HUES64 (cell line): ENCODE results near the gene TDO2.

Experiments used
- H3K27ac ChIP-seq: 2 replicates; pipeline ENCODE4 v1.7.0; 2013; ENCODE audit warnings: low read depth, low read length, inconsistent platforms
- H3K27me3 ChIP-seq: 2 replicates; pipeline ENCODE4 v1.6.1; 2013; ENCODE audit warnings: mild to moderate bottlenecking, low read length; ENCODE audit not compliant: insufficient read depth
- H3K36me3 ChIP-seq: 2 replicates; pipeline ENCODE4 v1.6.1; 2013; ENCODE audit warnings: mild to moderate bottlenecking, low read length; ENCODE audit not compliant: insufficient read depth
- H3K4me1 ChIP-seq: 2 replicates; pipeline ENCODE4 v1.6.1; 2013; ENCODE audit warnings: mild to moderate bottlenecking, low read length, moderate library complexity; ENCODE audit not compliant: insufficient read depth
- H3K4me3 ChIP-seq: 2 replicates; pipeline ENCODE4 v1.5.1; 2013; ENCODE audit warnings: mild to moderate bottlenecking, low read length, moderate library complexity
- H3K9ac ChIP-seq: 2 replicates; pipeline ENCODE4 v1.6.1; 2013; ENCODE audit warnings: mild to moderate bottlenecking, low read depth, low read length
- H3K9me3 ChIP-seq: 2 replicates; pipeline ENCODE4 v1.6.1; 2013; ENCODE audit warnings: low read depth, low read length; ENCODE audit not compliant: insufficient read depth
- WGBS: fragments of 150-250, 120-280 bp; methylation state at CpG from one replicate; pipeline ENCODE4 v1.1.7; 2013; ENCODE audit warnings: missing lambda C conversion rate; 5-methylcytosine and 5-hydroxymethylcytosine counted together

TDO2 gene

GRCh38 chr4:155954118-155954685 lies 50.7 kb downstream of the TDO2 start:
- Histone ChIP-seq H3K36me3 (no peaks in the 10 kb centered on the region), H3K27me3 (no peaks in the 10 kb centered on the region), H3K4me3 (peak overlapping the region; percentile 72), H3K27ac (no peak overlapping the region), H3K4me1 (no peaks in the 10 kb centered on the region), H3K9ac (peak overlapping the region; percentile 88; the same call in 1 of the 2 replicates), H3K9me3 (no peaks in the 10 kb centered on the region)
- 89% methylated on average over 11 of the region's 11 CpGs for WGBS

- Histone ChIP-seq H3K4me3 (no peak overlapping the region), H3K9ac (no peak overlapping the region), H3K36me3 (no peaks in the 10 kb centered on the region), H3K27me3 (no peaks in the 10 kb centered on the region), H3K9me3 (no peaks in the 10 kb centered on the region), H3K27ac (no peak overlapping the region), H3K4me1 (no peaks in the 10 kb centered on the region)
- WGBS, result 99% methylated on average over 3 of the region's 4 CpGs
Observed at GRCh38 chr4:155954939-155955338, 51.4 kb downstream of the TDO2 start.

GRCh38 chr4:155956461-155956860 lies 53.0 kb downstream of the TDO2 start:
- no peaks in the 10 kb centered on the region for H3K27me3 ChIP-seq
- H3K4me1 ChIP-seq, result no peaks in the 10 kb centered on the region
- 93% methylated on average over 2 of the region's 2 CpGs for WGBS
- H3K27ac ChIP-seq, result no peak overlapping the region
- no peak overlapping the region for H3K4me3 ChIP-seq
- H3K9me3 ChIP-seq, result no peaks in the 10 kb centered on the region
- no peaks in the 10 kb centered on the region for H3K36me3 ChIP-seq
- H3K9ac ChIP-seq, result no peak overlapping the region

GRCh38 chr4:155959417-155959816 lies 55.9 kb downstream of the TDO2 start:
- WGBS, result 96% methylated on average over 4 of the region's 4 CpGs
- Histone ChIP-seq H3K27ac (no peak overlapping the region), H3K9me3 (no peaks in the 10 kb centered on the region), H3K9ac (no peak overlapping the region), H3K4me3 (no peak overlapping the region), H3K4me1 (no peaks in the 10 kb centered on the region), H3K36me3 (no peaks in the 10 kb centered on the region), H3K27me3 (no peaks in the 10 kb centered on the region)

- Histone ChIP-seq H3K4me3 (no peak overlapping the region), H3K27ac (no peak overlapping the region), H3K36me3 (no peaks in the 10 kb centered on the region), H3K9me3 (no peaks in the 10 kb centered on the region), H3K27me3 (no peaks in the 10 kb centered on the region), H3K4me1 (no peaks in the 10 kb centered on the region), H3K9ac (no peak overlapping the region)
- 94% methylated on average over 5 of the region's 5 CpGs for WGBS
Observed at GRCh38 chr4:155960522-155960921, 57.0 kb downstream of the TDO2 start.

- Histone ChIP-seq H3K4me3 (no peak overlapping the region), H3K4me1 (no peaks in the 10 kb centered on the region)
Observed at GRCh38 chr4:155961575-155961974, 58.1 kb downstream of the TDO2 start.

GRCh38 chr4:155962767-155963166 lies 59.3 kb downstream of the TDO2 start:
- H3K9ac ChIP-seq, result no peak overlapping the region
- H3K36me3 ChIP-seq, result no peaks in the 10 kb centered on the region
- H3K4me1 ChIP-seq, result no peaks in the 10 kb centered on the region
- H3K9me3 ChIP-seq, result no peaks in the 10 kb centered on the region
- H3K27me3 ChIP-seq, result no peaks in the 10 kb centered on the region
- H3K4me3 ChIP-seq, result no peak overlapping the region
- H3K27ac ChIP-seq, result no peak overlapping the region
- WGBS, result 94% methylated on average over 2 of the region's 2 CpGs

More at GRCh38 chr4:155961575-155961974, 58.1 kb downstream of the TDO2 start:
- no peaks in the 10 kb centered on the region for H3K36me3 ChIP-seq
- H3K9ac ChIP-seq, result no peak overlapping the region
- no peak overlapping the region for H3K27ac ChIP-seq
- no peaks in the 10 kb centered on the region for H3K9me3 ChIP-seq
- H3K27me3 ChIP-seq, result no peaks in the 10 kb centered on the region
- WGBS, result 93% methylated on average over 3 of the region's 4 CpGs

- Histone ChIP-seq H3K9me3 (no peaks in the 10 kb centered on the region), H3K4me1 (no peaks in the 10 kb centered on the region), H3K27ac (no peak overlapping the region), H3K27me3 (no peaks in the 10 kb centered on the region), H3K9ac (no peak overlapping the region), H3K4me3 (no peak overlapping the region), H3K36me3 (no peaks in the 10 kb centered on the region)
- 90% methylated on average over 8 of the region's 8 CpGs for WGBS
Observed at GRCh38 chr4:155964016-155964891, 60.8 kb downstream of the TDO2 start.

- no peak overlapping the region for H3K9ac ChIP-seq
- no peaks in the 10 kb centered on the region for H3K36me3 ChIP-seq
- no peak overlapping the region for H3K4me3 ChIP-seq
- no peaks in the 10 kb centered on the region for H3K27me3 ChIP-seq
- 88% methylated on average over 2 of the region's 2 CpGs for WGBS
- H3K4me1 ChIP-seq, result no peaks in the 10 kb centered on the region
- H3K9me3 ChIP-seq, result no peaks in the 10 kb centered on the region
- no peak overlapping the region for H3K27ac ChIP-seq
Observed at GRCh38 chr4:155966171-155966570, 62.7 kb downstream of the TDO2 start.

GRCh38 chr4:155966731-155967395 lies 63.4 kb downstream of the TDO2 start:
- no peaks in the 10 kb centered on the region for H3K4me1 ChIP-seq
- 83% methylated on average over 3 of the region's 3 CpGs for WGBS
- H3K36me3 ChIP-seq, result no peaks in the 10 kb centered on the region

More at GRCh38 chr4:155966731-155967395, 63.4 kb downstream of the TDO2 start:
- no peaks in the 10 kb centered on the region for H3K27me3 ChIP-seq
- H3K9ac ChIP-seq, result no peak overlapping the region
- H3K4me3 ChIP-seq, result no peak overlapping the region
- H3K9me3 ChIP-seq, result no peaks in the 10 kb centered on the region
- no peak overlapping the region for H3K27ac ChIP-seq
